ENCODE results near the gene PSMB8.
A peak's percentile ranks its signal among the peaks of the same experiment; 100 is the strongest.

Gene PSMB8

DNA sequence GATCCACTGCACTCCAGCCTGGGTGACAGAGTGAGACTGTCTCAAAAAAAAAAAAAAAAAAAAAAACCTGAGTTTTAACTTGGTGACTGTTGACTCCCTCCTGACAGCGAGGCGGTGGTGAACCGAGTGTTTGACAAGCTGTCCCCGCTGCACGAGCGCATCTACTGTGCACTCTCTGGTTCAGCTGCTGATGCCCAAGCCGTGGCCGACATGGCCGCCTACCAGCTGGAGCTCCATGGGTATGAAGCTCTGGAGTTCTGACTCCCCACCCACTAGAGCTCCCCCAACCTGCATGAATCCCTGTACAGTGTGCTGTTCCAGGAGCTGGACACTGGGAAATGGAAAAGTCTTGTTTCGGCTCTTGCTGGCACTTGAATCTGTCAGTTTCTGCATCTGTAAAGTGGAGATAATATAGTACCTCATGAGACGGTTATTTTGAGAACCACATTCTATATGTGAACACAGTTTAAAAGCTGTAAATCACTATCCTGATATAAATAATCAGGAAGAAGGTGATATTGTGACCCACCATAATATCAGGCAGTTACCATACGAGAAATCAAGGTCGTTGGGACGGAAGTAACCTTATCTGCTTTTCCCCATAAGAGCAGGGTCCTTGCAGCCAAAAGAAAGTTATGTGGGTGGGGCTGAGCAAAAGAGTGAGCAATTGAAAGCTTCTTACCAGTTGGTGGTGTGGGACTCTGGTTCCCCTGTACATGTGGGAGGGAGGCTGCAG is 13.5 kb upstream of the PSMB8 start:
- no peak for DNase-seq (ENCODE audit: low read depth in 3 of 3, low spot score in 1 of 3)

DNA sequence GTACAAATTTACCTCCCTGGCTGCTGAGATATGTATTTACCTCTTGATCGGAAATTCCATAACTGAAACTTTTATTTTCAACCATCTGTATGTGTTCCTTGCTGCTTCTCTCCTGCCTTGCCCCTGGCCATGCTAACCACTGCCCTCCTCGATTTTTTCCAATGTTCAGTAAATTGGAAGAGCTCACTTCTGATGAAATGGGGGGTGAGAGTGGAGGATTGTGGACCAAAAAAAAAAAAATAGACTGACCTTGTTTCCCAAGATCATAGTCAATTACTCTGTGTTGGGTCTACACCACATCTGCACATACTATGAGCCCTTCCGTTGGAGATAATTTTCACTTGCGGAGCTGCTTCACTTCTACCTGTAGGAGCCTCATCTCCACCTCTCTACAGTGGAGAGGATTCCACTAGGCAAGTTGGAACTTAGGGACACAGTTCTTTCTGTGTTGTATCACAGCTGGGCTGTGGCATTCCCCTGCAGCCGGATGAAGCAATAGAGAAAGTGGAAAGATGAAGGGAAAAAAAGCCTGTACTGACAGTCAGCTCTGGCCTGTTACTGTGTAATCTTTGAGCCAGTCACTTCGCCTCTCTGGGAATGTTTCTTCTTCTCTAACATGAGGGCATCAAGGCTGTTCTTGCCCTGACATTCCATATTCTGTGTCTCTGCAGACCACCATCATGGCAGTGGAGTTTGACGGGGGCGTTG is 11.8 kb upstream of the PSMB8 start:
- no peak for DNase-seq (ENCODE audit: low read depth in 3 of 3, low spot score in 1 of 3)

DNA sequence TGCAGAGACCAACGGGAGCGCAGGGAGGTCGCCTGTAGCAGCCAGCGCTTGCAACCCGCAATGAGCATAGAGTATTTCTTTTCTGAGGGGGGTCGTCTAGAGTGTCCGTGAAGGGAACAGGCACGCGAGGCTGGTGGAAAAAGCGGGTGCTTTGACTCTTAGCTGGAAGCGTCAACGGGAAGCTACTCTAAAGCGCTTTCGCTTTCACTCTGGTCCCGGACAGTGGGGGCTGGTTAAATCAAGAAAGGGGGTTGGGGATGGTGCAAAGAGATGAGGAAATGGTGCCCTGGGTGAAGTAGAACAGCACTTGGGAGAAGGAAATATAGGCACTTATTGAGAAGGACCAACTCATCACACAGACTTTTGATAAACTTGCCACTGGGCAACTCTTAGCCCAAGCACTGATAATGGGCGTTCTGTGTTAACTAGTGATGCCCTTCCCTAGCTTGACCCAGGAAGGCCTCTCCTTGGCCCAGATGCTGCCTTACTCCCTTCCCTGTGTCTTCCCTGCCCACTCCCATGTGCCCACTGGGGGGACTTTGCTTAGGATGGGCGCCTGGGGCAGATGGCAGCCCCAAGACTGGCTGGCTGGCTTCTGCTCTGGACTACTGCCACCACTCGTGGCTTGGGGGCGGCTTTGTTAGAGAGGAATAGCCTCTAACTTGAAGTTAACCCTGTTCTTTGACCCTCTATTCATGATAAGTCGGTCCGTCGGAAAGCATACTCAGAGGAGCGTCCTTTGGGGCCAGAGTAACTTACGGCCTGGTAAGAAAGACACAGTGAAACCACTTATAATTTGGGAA is 10.7 kb upstream of the PSMB8 start:
- DNase-seq (ENCODE audit: low read depth in 3 of 3, low spot score in 1 of 3): peak in 2 of 3 donors; percentile 31 to 35

DNA sequence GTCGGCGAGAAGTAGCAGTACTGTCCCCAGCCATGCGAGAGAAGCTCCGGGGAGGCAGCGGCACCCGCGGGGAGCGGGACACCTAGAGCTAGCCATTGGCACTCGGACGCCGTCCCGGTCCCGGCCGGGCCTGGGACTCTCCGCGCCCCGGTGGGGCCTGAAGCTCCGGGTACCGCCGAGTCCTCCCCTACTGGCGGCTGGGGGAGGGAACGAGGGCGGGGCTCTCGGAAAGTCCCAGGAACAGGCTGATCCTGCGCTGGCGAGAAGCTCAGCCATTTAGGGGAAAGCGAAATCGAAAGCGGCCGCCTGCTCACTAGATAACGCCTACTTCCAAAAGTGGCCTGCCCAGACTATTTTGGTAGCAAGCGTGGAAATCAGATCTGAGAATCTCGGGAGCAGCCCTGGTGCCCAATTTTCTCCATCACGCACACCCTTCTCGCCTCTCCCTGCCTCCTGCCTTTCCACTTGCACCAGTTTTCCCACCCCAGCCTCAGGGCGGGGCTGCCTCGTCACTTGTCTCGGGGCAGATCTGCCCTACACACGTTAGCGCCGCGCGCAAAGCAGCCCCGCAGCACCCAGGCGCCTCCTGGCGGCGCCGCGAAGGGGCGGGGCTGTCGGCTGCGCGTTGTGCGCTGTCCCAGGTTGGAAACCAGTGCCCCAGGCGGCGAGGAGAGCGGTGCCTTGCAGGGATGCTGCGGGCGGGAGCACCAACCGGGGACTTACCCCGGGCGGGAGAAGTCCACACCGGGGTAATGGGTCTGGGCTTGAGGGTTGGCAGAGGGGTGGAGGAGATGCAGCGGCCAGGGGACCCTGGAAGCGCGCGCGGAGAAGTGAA is 9.9 kb upstream of the PSMB8 start, which contains the start of the genes PSMB9 and TAP1:
Gene PSMB9 (plus strand): TSS at position 652 of the 835 bp plus-strand sequence. CDS start 38 bp downstream, at position 690.
Gene TAP1 (minus strand): TSS at position 164 of the 835 bp plus-strand sequence. CDS start 68 bp downstream, at position 96.
- DNase-seq (ENCODE audit: low read depth in 3 of 3, low spot score in 1 of 3): peak; percentile 86 to 93 (median 89)

DNA sequence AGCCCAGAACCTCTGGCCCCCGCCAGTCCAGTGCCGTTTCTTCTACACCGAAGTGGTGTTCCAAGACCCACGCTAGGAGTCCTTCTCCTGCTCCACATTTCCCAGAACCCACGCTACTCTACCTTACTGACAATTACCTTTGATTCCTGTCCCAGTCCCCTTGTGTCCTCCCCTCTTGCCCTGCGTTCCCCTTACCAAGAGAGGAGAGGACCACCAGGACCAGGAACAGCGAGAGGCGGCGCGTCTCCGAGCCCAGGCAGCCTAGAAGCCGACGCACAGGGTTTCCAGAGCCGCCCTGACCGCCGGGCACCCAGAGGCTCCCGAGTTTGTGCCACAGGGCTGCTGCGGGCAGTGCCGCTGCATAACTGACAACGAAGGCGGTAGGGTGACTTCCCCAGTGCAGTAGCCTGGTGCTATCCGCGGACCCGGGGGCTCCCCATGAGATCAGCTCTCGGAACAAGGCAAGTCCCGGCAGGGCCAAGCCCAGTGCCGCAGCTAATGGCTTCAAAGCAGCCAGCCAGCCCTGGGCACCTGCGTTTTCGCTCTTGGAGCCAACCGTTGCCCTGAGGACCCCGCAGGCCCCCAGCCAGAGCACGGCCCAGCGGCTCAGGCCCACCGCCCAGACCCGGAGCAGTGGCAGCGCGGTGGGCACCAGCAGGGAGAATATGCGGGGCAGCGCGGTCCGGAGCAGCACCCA is 9.1 kb upstream of the PSMB8 start:
- peak in 2 of 3 donors; percentile 23 to 41 for DNase-seq (ENCODE audit: low read depth in 3 of 3, low spot score in 1 of 3)

DNA sequence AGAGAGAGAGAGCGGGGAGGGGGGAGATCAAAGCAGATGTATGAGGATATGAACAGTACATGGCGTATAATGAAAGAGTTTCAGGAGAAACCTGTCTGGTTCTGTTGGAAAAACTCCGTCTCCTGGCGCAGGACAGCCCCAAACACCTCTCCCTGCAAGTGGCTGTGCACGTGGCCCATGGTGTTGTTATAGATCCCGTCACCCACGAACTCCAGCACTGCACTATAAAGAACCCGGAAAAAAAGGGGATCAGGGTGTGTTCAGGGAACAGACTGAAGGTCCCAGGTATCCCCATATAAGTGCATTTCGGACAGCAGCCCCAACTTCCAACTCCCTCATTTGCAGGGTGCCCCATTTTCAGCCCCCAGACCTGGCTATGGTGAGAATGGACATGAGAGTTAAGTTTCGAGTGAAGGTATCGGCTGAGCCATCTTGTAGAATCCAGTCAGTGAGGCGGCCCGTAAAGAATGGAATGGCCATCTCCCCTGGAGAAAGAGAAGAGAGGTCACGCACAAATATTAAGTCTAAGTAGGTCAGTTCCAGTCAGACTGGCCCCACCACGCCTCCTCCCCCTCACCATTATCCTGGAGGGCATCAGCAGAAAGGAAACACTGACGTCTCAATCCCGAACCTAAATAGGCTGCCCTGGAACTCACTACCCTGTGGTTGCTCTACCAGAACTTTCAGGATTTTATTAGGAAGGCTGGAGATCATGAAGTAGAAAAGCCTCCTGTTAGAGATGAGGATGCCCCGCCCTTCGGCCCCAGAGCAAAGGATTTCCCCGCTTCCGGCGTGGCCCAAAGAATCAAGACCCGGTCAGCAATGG is 8.4 kb upstream of the PSMB8 start:
- no peak for DNase-seq (ENCODE audit: low read depth in 3 of 3, low spot score in 1 of 3)

DNA sequence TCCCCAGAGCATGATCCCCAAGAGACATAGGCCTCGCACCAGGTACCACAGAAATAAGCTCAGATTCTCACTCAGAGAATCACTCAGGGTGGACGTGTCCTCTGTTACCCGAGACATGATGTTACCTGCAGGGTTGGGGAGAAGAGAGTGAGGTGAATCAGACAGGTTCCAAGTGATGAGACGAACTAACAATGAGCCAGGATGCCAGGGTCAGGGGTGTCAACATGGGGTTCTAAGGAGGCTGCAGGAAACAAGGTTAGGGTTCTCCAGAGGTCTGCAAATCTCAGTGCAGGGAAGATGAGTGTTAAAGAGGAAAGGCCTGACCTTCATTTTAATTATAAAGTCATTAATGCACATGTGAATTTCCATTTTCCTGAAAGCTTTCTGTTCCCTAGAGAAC is 7.2 kb upstream of the PSMB8 start:
- no peak for DNase-seq (ENCODE audit: low read depth in 3 of 3, low spot score in 1 of 3)

DNA sequence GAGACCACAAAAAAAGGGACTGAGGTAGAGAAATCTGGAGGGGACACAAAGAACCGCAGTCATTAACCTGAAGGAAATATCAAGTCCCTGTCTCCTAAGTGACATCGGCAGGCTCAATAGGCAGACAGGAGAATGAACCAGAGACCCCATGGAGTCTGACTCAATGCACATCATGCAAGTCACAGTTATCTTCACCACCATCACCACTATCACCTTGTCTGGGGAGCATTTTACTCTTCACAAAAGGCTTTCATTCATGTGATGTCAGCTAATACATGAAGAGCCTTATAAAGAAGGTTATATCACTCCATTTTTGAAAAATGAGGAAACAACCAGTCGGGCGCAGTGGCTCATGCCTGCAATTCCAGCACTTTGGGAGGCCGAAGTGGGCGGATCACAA is 5.3 kb upstream of the PSMB8 start:
- no peak for DNase-seq (ENCODE audit: low read depth in 3 of 3, low spot score in 1 of 3)

DNA sequence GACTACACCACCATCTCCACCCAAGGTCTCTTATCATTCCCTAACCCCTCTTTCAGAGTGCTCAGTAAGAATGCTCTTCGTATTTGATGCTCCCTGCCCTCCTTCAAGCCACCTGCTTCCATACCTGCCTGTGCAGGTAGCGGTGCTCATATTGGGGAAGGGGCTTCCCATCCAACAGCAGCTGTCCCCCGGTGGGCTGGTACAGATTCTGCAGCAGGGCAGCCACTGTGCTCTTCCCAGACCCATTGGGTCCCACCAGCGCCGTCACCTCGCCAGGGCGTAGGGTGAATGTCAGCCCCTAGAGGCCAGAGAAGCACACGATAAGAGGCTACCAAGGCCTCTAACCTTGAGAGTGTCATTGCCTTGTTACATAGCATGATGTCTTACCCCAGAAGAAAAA is 3.9 kb upstream of the PSMB8 start:
- no peak for DNase-seq (ENCODE audit: low read depth in 3 of 3, low spot score in 1 of 3)

DNA sequence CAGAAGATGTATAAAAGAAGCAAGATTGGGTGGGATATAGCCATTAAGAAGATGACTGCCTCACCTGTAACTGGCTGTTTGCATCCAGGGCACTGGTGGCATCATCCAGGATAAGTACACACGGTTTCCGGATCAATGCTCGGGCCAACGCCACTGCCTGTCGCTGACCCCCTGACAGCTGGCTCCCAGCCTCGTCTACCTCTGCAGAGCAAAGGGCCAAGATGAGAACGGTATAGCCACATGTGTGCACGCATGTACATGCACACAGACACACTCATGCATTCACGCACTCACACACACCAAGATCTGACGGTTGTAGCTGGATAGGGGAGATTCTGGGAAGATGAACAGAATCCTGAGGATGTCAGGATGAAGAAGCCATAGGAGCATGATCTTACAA is 3.2 kb upstream of the PSMB8 start:
- no peak for DNase-seq (ENCODE audit: low read depth in 3 of 3, low spot score in 1 of 3)

DNA sequence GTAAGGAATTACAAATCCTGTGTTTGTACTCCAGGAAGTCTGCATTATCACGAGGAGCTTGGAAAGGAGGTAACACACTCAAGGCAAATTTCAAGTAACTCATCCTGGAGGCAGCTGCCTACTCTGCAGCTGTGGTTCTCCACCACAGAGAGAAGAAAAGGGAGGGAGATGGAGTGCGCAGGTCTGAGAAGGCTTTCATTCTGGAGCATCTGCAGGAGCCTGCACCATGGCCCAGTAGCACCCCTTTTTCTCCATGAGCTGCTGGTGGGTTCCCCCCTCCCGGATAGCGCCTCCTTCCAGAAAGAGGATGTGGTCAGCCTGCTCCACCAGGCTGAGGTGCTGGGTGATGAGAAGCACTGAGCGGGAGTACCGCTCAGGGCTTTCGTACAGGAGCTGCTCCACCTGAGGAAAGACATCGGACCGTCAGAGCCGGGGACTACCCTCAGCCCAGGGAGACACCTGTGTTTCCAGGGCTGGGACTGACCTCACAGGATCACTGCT is 1.6 kb upstream of the PSMB8 start:
- peak in 1 of 3 donors; percentile 13 for DNase-seq (ENCODE audit: low read depth in 3 of 3, low spot score in 1 of 3)

DNA sequence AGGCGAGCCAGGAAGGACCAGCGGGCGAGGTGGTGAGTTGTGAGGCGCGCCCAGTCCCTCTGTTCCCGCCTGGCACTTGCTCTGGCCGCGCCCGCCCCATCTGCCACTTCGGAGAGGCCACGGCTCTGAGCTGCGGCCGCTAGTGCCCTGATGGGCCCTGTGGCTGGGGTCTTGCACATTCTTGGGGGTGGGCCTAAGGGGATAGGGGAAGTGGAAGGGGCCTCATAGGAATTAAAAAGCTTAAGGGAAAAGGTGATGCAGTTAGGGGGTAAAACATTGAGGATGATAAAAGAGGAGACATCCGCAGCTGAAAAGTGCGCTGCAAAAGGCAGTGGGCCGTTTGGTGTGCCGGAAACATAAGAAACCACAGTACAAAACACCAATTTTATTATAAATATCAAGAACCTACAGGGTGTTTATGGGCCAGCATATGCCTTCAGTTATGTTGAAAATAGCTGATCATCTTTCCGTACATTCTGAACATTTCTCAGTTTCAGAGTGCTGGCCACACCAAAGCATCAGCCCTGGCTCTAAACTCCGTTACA is 1.1 kb upstream of the PSMB8 start:
- DNase-seq (ENCODE audit: low read depth in 3 of 3, low spot score in 1 of 3): no peak

DNA sequence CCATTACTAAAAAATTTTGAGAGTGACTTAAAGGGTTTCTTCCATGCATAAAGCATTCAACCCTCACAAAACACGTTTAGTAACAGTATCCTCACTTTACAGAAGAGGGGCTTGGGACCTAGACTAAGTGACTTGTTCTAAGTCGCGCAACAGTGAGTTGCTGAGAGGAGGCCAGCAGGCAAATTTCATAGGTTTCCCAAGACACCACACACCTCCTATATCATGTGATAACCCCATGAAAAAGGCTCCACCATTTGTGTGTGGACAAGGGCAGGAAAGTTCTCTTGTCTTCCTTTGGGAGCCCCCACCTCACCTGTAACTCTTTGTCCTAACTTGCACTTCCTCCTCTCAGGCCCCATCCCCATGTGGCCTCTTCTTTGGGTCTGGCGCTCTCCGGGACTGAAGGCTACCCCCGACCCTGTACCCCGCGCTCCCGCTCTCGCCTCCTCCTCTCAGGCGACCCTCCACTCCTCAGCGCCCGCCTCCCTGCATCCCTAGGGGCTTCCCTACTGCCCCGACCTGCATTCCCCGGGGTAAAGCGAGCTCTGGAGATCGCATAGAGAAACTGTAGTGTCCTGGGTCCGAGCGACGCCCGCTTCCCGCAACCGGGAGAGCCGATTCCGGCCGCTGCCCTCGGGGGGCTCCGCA is 392 bp downstream of the PSMB8 start:
- no peak for DNase-seq (ENCODE audit: low read depth in 3 of 3, low spot score in 1 of 3)

DNA sequence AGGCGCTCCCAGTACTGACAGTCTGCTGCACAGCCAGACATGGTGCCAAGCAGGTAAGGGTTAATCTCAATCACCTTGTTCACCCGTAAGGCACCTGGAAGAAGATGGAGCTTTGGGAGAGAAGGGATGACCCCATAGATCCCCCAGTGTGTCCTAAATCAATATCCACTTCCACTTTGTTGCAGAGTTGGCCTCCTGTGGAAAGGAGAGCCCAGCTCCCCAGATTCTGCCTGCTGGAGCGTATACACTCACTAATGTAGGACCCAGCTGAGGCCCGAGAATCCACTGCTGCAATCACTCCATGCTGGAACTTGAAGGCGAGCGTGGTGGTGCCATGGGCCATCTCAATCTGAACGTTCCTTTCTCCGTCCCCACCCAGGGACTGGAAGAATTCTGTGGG is 1.2 kb downstream of the PSMB8 start:
- DNase-seq (ENCODE audit: low read depth in 3 of 3, low spot score in 1 of 3): no peak

DNA sequence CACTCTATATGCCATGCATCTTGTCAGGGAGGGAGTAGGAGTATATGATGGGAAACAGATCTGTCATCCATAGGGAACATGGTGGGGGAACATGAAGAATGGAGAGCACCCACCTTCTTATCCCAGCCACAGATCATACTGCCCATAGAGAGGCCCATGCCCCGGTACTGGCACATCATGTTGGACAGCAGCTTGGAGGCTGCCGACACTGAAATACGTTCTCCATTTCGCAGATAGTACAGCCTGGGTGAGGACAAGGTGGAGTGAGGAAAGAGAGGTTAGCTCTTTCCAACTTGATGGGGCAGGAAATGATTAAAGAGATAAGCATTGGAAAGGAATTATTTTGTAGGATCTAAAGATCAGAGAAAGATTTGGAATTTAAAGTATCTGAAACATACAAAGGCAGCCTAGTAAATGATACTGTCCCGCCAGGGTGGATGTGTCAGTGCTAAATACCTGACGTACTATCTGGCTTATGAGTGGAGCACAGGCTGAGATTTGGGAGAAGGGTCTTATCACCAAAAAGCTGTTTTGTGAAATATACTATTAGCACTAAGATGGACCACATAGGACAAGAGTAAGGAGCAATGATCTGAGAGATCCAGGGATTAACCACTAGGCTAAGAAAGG is 1.7 kb downstream of the PSMB8 start:
- DNase-seq (ENCODE audit: low read depth in 3 of 3, low spot score in 1 of 3): no peak

DNA sequence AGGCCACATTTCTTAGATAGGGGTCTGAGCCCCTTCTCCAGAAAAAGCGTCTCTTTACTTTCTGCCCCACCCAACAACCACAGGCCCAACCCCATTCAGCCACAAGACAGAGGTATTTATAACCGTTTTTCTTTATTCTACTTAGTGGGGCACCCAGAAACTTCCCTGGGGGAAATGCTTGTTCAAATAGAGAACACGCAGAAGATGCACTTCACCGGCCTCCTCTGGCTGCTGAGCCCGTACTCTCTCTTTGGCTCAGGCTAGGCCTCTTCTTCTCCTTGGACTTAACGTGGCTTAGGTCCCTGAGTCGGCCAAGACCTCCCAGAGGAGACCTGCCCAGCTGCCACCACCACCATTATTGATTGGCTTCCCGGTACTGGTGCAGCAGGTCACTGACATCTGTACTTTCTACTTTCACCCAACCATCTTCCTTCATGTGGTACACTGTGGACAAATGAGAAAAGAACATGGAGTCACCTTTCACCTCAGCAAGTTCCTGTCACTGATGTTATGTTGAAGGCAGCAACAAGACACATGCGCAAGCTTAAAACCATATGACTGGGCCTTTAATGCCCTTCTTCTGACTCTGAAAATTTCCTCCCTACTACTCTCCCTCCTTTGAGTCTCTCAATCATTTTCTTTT is 3.1 kb downstream of the PSMB8 start:
- DNase-seq (ENCODE audit: low read depth in 3 of 3, low spot score in 1 of 3): no peak

DNA sequence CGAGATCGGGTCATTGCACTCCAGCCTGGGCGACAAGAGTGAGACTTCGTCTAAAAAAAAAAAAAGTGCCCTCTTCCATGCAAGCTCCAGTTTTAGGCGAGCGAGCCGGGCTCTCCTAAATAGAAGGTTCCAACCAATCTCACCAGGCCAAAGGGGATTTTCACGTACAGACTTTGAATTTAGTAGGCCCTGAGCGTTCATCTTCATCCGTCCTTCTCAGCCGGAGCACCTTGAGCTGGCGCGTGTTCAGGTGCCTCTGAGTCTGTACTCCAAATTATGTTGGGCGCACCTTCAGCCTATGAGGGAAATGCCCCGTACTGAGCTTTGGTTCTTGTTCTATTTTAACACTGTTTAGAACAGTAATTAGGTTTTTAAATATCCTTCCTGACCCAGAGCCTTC is 4.5 kb downstream of the PSMB8 start:
- no peak for DNase-seq (ENCODE audit: low read depth in 3 of 3, low spot score in 1 of 3)
